Nephron (organoid): Measurements from ENCODE around the gene WASF1.

ENCODE experiments used
- H3K27ac Mint-ChIP-seq, 3 experiments: 2 replicates each; pipeline ENCODE4 v1.8.0; 2020; ENCODE audit warnings: mixed read lengths in 3 of 3, mild to moderate bottlenecking in 2 of 3, moderate library complexity in 1 of 3
- H3K27me3 Mint-ChIP-seq: 2 replicates; pipeline ENCODE4 v1.8.0; 2021; ENCODE audit warnings: low read depth, mild to moderate bottlenecking, moderate library complexity, mixed read lengths
- H3K36me3 Mint-ChIP-seq: 2 replicates; pipeline ENCODE4 v1.8.0; 2020; ENCODE audit warnings: low read depth, mixed read lengths
- H3K4me1 Mint-ChIP-seq: 2 replicates; pipeline ENCODE4 v1.8.0; 2020; ENCODE audit warnings: mixed read lengths
- H3K4me3 Mint-ChIP-seq, 3 experiments: 2 replicates each; pipeline ENCODE4 v1.8.0; 2020; ENCODE audit warnings: mild to moderate bottlenecking in 3 of 3, mixed read lengths in 3 of 3, moderate library complexity in 2 of 3
- H3K9me3 Mint-ChIP-seq: 2 replicates; pipeline ENCODE4 v1.8.0; 2020; ENCODE audit warnings: mixed read lengths
- CTCF ChIP-seq, 3 experiments: fragments of 200-600 bp; sonication (generic); IDR thresholded peaks; one replicate each; pipeline ENCODE4 v1.5.0; 2021; ENCODE audit warnings: antibody characterized with exemption in 3 of 3; ENCODE audit not compliant: unreplicated experiment in 3 of 3

WASF1 gene

GRCh38 chr6:110055387-110055735 lies 124.1 kb downstream of the WASF1 start:
- Mint-ChIP-seq H3K4me3 (no peak overlapping the region), H3K27ac (no peak overlapping the region), H3K36me3 (no peaks in the 10 kb centered on the region), H3K27me3 (peaks cover 11% of the 10 kb centered on the region), H3K9me3 (no peaks in the 10 kb centered on the region), H3K4me1 (no peaks in the 10 kb centered on the region)
- TF ChIP-seq CTCF (IDR thresholded peaks at IDR 0.05; ENCODE audit: unreplicated experiment in 3 of 3): no peak

- Mint-ChIP-seq H3K27ac (no peak overlapping the region), H3K36me3 (no peaks in the 10 kb centered on the region)
Observed at GRCh38 chr6:110054664-110055386, 124.6 kb downstream of the WASF1 start.

GRCh38 chr6:110053395-110054240 lies 125.9 kb downstream of the WASF1 start:
- Mint-ChIP-seq H3K27me3 (peaks cover 15% of the 10 kb centered on the region), H3K36me3 (no peaks in the 10 kb centered on the region), H3K4me1 (no peaks in the 10 kb centered on the region), H3K4me3 (no peak overlapping the region), H3K27ac (no peak overlapping the region), H3K9me3 (no peaks in the 10 kb centered on the region)
- peak; percentile 80 to 90 (median 83) for TF ChIP-seq CTCF (IDR thresholded peaks at IDR 0.05; ENCODE audit: unreplicated experiment in 3 of 3)

More at GRCh38 chr6:110054664-110055386, 124.6 kb downstream of the WASF1 start:
- Mint-ChIP-seq H3K4me3 (no peak overlapping the region), H3K9me3 (no peaks in the 10 kb centered on the region), H3K27me3 (peaks cover 17% of the 10 kb centered on the region), H3K4me1 (no peaks in the 10 kb centered on the region)
- no peak for TF ChIP-seq CTCF (IDR thresholded peaks at IDR 0.05; ENCODE audit: unreplicated experiment in 3 of 3)

GRCh38 chr6:110050440-110050813 lies 129.0 kb downstream of the WASF1 start:
- TF ChIP-seq CTCF (IDR thresholded peaks at IDR 0.05; ENCODE audit: unreplicated experiment in 3 of 3): no peak
- Mint-ChIP-seq H3K27ac (no peak overlapping the region), H3K36me3 (no peaks in the 10 kb centered on the region), H3K9me3 (peaks cover 2% of the 10 kb centered on the region), H3K4me3 (no peak overlapping the region), H3K4me1 (no peaks in the 10 kb centered on the region), H3K27me3 (peaks cover 10% of the 10 kb centered on the region)
